ENCODE results near the gene ASCC3. TPM values are rescaled to one million over a fixed set of nuclear protein-coding genes. Genes with fewer than 3 reads are reported as not detected.

The ASCC3 gene
- total RNA-seq, 1 donor: 16.4 TPM

GRCh38 chr6:100512203-100512862 is 368.8 kb downstream of the ASCC3 start:
- DNase-seq (ENCODE audit: low read depth in 2 of 3, low spot score in 2 of 3): no peak

- DNase-seq (ENCODE audit: low read depth in 2 of 3, low spot score in 2 of 3): no peak
Measured at GRCh38 chr6:100509101-100509500, 372.0 kb downstream of the ASCC3 start.

GRCh38 chr6:100506651-100507050 is 374.5 kb downstream of the ASCC3 start:
- no peak for DNase-seq (ENCODE audit: low read depth in 2 of 3, low spot score in 2 of 3)

DNA sequence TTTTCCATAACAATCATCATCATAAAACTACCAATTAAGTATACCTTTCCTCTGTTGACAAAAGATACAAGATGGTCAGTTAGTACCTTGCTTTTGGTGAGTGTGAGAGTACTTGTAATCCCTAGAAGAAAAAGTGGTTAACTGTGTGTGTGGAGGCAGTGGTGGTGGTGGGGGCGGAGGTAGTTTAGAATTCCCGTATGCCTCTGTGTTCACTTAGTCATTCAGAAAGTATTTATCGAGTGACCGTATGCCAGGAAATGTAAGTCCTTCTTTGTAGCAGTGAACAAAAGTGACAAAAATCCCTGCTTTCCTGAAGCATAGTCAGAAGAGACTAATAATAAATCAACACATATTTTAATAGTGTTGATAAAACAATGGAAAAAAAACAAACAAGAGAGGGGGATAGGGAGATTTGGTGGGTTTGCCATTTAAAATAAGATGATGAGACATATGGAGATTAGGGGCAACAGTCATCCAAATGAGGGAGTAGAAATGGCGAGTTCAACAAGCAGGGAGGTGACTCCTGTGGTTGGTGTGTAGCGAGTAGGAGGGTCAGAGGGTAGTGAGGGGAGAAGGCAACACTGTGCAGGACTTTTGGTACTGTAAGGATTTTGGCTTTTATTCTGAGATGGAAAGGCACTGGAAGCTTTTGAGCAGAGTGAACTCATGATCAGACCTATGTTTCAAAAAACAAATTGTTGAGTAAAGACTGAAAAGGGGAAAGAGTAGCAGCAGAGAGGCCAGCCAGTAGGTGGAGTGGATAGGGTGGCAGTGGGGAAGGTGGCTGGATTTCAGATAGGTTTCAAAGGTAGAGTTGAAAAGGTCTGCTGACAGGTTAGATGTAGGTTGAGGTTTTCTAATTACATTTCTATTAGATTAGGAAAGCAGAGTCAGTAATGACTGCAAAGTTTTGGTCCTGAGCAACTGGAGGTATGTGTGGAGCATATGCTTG is 376.1 kb downstream of the ASCC3 start:
- no peak for DNase-seq (ENCODE audit: low read depth in 2 of 3, low spot score in 2 of 3)

DNA sequence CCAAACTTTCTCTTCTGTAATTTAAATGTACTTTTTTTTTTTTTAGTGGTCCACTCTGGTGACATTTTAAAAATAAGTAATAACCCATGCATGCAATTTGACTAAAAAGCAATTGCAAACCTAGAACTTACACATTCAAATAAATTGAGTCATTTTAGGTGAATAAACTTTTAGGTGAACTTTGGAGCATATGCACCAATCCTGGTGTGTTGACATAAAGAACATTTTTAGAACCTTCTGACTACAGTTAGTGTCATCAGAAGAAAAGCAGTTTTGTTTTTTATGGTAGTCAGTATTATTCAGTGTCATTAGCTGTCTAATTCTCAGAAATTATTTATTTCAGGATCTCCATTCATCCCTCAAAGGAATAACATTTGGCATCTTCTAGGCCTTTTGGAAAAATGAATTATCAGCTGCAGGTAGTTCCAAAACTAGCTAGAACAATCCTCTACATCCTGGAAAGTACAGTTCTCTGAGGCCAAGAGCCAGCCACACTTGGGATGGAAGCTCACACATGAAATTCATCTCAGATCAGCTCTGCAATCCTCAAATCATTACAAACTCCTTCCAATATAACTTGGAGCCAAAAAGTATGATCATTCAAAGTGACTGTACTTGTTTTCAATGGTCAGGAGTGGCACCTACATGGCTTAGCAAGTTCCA is 378.0 kb downstream of the ASCC3 start:
- DNase-seq (ENCODE audit: low read depth in 2 of 3, low spot score in 2 of 3): no peak

DNA sequence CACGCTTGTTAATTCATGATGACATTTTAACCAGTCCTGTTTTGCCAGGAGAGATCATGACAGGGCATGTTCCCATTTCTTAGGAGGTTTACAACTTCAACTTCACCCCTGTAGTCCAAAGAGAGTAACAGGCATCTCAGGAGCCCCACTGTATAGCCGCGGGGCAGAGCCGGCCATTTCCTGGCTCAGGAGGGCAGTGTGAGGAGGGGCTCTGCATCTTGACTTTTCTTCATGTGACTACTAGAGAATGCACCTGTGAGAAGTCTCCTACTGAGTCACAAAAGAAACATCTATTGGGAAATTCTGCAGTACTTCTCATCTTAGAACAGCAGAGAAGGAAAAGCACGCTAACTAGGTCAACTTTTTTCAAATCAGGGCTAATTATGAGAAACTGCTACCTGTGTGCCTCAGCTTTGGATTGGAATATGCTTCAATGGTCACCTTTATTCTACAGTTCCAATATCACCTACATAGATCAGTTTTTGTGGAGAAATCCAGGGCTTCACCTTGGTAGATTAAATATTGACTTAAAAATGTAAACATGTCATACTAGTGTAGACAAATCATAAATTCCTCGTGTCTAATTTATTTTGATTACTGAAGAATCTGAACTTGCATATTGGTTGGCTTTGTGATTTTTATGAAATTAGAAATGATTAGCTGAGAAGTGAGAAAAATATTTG is 387.8 kb downstream of the ASCC3 start:
- DNase-seq (ENCODE audit: low read depth in 2 of 3, low spot score in 2 of 3): no peak

GRCh38 chr6:100491952-100492670 is 389.0 kb downstream of the ASCC3 start:
- no peak for DNase-seq (ENCODE audit: low read depth in 2 of 3, low spot score in 2 of 3)

DNA sequence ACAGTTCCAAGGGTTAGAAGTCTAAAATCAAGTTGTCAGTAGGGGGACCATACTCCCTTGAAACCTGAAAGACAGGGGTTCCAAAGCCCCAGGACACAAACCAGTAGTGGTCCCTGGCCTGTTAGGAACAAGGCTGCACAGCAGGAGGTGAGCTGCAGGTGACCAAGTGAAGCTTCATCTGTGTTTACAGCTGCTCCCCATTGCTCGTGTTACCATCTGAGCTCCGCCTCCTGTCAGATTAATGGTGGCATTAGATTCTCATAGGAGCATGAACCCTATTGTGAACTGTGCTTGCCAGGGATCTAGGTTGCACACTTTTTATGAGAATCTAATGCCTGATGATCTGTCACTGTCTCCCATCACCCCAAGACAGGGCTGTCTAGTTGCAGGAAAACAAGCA is 391.1 kb downstream of the ASCC3 start:
- DNase-seq (ENCODE audit: low read depth in 2 of 3, low spot score in 2 of 3): no peak

DNA sequence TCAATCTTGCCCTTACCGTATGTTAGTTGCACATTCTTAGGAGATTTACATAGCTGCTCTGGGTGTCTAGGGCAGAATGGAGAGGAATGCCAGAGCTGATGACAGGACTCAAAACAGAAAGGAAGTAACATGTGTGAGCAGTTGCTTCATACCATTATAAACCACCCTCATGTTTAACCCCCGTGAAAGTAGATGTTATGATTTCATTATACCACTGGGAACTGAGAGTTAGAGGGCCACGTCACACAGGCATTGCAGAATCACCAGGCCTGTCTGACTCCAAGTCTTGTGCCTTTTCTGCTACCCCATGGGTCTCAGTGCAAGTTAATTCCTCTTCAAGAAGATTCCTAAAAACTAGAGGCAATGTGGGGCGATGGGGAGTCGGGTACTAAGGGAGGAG is 392.9 kb downstream of the ASCC3 start:
- no peak for DNase-seq (ENCODE audit: low read depth in 2 of 3, low spot score in 2 of 3)

- no peak for DNase-seq (ENCODE audit: low read depth in 2 of 3, low spot score in 2 of 3)
Measured at GRCh38 chr6:100487638-100488037, 393.5 kb downstream of the ASCC3 start.

GRCh38 chr6:100485268-100485667 is 395.9 kb downstream of the ASCC3 start:
- no peak for DNase-seq (ENCODE audit: low read depth in 2 of 3, low spot score in 2 of 3)

DNA sequence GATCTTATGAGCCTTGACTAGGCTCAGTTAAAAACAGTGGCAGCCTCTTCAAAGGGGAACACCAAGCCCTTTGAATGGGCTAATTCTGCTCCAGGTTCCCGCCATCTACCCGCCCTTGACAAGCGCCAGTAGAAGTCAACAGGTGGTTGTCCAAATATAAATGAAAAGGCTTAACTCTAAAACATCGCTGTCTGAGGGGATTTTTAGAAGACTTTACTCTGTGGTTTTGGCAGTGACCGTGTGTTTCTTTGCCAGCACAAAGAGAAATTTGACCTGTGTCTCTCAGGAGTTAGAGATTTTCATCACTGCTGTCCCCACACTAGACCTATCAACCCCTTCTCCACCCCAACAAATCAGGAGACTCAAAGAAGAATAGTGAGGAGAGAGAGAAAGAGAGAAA is 396.7 kb downstream of the ASCC3 start:
- no peak for DNase-seq (ENCODE audit: low read depth in 2 of 3, low spot score in 2 of 3)

DNA sequence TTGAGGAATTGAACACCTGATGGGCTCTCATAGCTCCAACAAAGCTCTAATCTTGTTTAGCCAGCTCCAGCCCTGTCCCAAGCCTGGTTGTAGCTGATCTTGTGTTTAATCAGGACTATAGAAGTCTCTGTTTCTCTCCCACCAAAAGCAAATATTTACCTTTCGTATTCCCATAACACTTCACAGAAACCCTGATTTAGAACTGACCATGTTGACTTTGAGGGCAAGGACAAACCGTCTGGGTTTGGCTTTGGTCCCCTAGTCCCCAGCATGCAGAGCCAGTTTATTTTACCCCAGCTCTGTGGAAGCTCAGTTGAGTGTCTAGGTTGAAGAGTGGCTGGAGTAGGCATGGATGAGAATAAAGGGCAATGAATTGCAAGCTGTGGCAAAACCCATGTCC is 398.4 kb downstream of the ASCC3 start:
- no peak for DNase-seq (ENCODE audit: low read depth in 2 of 3, low spot score in 2 of 3)

DNA sequence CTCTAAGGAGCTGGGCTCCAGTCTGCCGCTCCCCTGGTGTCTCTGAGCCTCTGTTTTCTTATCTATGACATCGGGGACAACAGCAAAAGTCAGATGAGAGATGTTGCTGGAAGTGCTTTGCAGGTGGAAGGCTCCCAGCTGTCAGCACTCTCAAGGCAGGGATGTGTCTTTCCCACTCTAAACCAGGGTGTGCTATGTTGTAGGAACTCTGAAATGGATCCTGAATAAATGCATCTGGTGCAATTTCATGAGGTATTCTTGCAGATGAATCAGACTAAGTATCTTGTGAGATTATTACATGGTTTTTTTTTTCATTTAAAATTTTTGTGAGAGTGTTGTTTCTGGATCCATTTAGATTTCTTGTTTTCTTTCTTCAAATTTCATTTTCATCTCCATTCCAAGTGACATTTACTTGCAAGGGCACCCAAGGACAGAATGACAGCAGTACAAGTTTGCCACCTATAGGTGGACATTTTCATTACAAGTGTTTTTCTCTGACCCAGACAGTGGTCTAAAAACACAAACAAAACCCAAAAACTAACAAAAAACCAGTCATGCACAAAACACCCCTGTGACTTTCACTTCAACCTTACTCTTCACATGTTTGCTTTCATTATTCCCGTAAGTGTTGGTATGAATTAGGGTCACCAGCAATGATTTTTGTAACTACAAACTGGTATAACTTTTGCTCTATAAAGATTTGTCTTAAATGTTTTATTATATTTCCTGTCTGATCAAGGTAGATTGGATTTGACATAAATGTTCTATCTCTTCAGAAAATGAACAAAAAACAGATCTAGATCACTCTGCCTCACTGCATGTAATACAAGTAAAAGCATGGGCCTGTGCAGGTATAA is 401.7 kb downstream of the ASCC3 start:
- peak in 2 of 3 donors; percentile 28 to 52 for DNase-seq (ENCODE audit: low read depth in 2 of 3, low spot score in 2 of 3)

GRCh38 chr6:100475554-100476320 is 405.4 kb downstream of the ASCC3 start:
- DNase-seq (ENCODE audit: low read depth in 2 of 3, low spot score in 2 of 3): no peak

GRCh38 chr6:100473182-100473581 is 407.9 kb downstream of the ASCC3 start:
- no peak for DNase-seq (ENCODE audit: low read depth in 2 of 3, low spot score in 2 of 3)

DNA sequence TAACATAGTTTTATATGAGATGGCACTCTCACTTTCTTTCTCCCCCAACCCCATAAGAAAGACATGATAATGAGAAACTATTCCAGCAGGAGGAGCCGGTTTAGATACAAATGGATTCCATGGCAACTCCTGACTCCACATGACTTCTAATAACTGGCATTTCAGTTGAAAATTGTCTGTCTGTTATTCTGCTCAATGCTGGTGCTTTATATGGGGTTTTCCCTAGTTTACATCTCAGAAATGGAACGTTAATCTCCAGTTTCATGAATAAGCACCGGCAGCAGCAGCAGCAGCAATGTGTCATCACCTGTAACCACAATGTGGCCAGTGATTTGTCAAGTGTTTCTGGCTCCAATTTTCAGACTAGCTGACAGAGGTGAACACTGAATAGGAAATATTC is 408.5 kb downstream of the ASCC3 start:
- no peak for DNase-seq (ENCODE audit: low read depth in 2 of 3, low spot score in 2 of 3)

DNA sequence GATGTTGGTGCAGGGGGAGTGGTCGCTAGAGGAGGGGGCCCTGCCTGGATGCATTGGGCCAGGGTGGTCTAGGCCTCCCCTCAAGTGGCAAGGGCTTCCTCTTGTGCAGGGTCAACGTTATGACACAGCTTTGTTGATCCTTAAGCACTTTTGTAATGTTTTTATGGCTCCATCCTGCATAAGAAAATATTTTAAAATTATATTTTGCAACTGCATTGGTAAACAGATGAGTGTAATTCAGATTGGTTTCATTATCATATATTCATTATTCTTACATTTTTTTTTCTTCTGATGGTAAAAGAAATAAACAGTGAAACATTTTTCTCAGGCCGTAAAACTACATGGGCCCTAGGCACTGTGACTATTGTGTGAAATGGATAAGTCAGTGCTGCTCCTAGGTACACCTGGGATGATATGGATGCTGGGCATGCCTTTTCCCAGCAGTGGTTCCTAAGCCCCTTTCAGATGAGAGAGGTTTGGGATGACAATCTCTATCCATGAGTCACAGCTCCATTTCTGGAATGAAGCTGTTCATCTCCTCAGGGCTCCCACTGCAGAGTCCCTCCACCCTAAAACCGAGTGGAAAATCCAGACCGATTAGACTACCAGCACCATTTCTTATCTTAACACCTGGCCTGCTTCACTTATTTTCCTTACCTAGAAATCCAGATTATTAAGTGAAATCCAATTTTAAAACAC is 410.6 kb downstream of the ASCC3 start:
- no peak for DNase-seq (ENCODE audit: low read depth in 2 of 3, low spot score in 2 of 3)

All from hematopoietic multipotent progenitor cell (in vitro differentiated cells).